GM19025 (cell line): Measurements from ENCODE around the gene UBL4B.

Experiments
- ATAC-seq: cut with Tn5 transposase; IDR thresholded peaks from one replicate; pipeline ENCODE4 v1.9.1; 2021; ENCODE audit warnings: mild to moderate bottlenecking, low read depth, moderate library complexity; ENCODE audit not compliant: unreplicated experiment

Gene UBL4B

GRCh38 chr1:110084227-110085078 is 27.8 kb upstream of the UBL4B start:
- no peak for ATAC-seq

- no peak for ATAC-seq
Measured at GRCh38 chr1:110085671-110086070, 26.6 kb upstream of the UBL4B start.

- no peak for ATAC-seq
Measured at GRCh38 chr1:110086961-110087360, 25.3 kb upstream of the UBL4B start.

- peak; percentile 58 for ATAC-seq
Measured at GRCh38 chr1:110087812-110088738, 24.2 kb upstream of the UBL4B start.

- no peak for ATAC-seq
Measured at GRCh38 chr1:110088739-110089316, 23.4 kb upstream of the UBL4B start.

GRCh38 chr1:110089561-110090275 is 22.5 kb upstream of the UBL4B start:
- no peak for ATAC-seq

GRCh38 chr1:110091381-110091780 is 20.9 kb upstream of the UBL4B start:
- no peak for ATAC-seq

GRCh38 chr1:110091791-110092190 is 20.5 kb upstream of the UBL4B start:
- ATAC-seq: no peak

- no peak for ATAC-seq
Measured at GRCh38 chr1:110092991-110093390, 19.3 kb upstream of the UBL4B start.

GRCh38 chr1:110094931-110095654 is 17.1 kb upstream of the UBL4B start:
- no peak for ATAC-seq

GRCh38 chr1:110097507-110098221 is 14.6 kb upstream of the UBL4B start:
- ATAC-seq: no peak

GRCh38 chr1:110098222-110099026 is 13.8 kb upstream of the UBL4B start:
- ATAC-seq: no peak

- no peak for ATAC-seq
Measured at GRCh38 chr1:110100335-110100734, 11.9 kb upstream of the UBL4B start.

GRCh38 chr1:110102081-110102480 is 10.2 kb upstream of the UBL4B start:
- ATAC-seq: no peak

GRCh38 chr1:110106013-110106941 is 6.0 kb upstream of the UBL4B start:
- no peak for ATAC-seq

GRCh38 chr1:110107867-110108469 is 4.3 kb upstream of the UBL4B start:
- ATAC-seq: no peak

GRCh38 chr1:110111081-110111480 is 1.2 kb upstream of the UBL4B start:
- no peak for ATAC-seq
